OCI-LY7 (cell line): ENCODE measurements around the gene RAB8B.

Source experiments
- EZH2phosphoT487 ChIP-seq: fragments of 200-600 bp; sonication (generic); IDR thresholded peaks from 2 replicates; pipeline ENCODE4 v1.6.1; 2018; ENCODE audit warnings: low read depth, borderline replicate concordance, mild to moderate bottlenecking, mixed run types, antibody characterized with exemption, low read length, moderate library complexity, mixed read lengths
- TF ChIP-seq, protein P1 (sequence below): fragments of 200-600 bp; sonication (generic); conservative IDR thresholded peaks from 2 replicates; pipeline ENCODE4 v1.5.1; 2014; ENCODE audit warnings: mild to moderate bottlenecking, antibody characterized with exemption, low read length, moderate library complexity, mixed read lengths

DNA sequence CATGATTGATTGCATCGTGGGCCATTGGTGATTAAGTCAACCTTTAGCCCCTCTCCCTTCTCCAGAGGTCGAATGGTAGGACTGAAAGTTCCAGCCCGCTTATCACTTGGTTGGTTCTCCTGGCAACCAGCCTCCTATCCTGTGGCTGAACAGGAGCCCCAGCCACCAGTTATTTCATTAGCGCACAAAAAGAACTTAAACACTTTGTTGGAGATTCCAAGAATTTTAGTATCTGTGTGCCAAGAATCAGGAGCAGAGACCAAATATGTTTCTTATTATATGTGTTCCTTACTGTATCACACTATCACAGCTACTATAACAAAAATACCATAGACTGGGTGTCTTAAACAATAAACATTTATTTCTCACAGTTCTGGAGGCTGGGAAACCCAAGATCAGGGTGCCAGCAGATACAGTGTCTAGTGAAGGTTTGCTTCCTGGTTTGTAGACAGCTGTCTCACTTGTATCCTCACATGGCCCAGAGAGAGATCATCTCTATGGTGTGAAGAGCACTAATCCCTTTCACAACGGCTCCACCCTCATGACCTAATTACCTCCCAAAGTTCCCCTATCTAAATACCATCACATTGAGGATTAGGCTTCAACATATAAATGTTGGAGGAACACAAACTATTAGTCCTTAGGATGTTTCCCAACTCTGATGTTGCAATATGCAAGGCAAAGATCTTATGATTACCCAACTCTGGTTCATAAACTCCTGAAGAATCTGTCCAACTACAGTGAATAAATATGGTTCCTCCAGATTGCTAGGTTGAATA, 57.5 kb downstream of the RAB8B start:
- TF ChIP-seq, protein P1, sequence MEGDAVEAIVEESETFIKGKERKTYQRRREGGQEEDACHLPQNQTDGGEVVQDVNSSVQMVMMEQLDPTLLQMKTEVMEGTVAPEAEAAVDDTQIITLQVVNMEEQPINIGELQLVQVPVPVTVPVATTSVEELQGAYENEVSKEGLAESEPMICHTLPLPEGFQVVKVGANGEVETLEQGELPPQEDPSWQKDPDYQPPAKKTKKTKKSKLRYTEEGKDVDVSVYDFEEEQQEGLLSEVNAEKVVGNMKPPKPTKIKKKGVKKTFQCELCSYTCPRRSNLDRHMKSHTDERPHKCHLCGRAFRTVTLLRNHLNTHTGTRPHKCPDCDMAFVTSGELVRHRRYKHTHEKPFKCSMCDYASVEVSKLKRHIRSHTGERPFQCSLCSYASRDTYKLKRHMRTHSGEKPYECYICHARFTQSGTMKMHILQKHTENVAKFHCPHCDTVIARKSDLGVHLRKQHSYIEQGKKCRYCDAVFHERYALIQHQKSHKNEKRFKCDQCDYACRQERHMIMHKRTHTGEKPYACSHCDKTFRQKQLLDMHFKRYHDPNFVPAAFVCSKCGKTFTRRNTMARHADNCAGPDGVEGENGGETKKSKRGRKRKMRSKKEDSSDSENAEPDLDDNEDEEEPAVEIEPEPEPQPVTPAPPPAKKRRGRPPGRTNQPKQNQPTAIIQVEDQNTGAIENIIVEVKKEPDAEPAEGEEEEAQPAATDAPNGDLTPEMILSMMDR, result no peak
- TF ChIP-seq EZH2phosphoT487, result no peak
